H9 (cell line): Measurements from ENCODE around the gene FOXG1. TPM values are rescaled to one million over a fixed set of nuclear protein-coding genes. Genes with fewer than 3 reads are reported as not detected.
A peak's percentile ranks its signal among the peaks of the same experiment; 100 is the strongest.

Experiments used
- DNase-seq: peaks from one replicate; pipeline ENCODE4 v3.0.0-alpha.2; 2017
- H2AFZ ChIP-seq: one replicate; pipeline ENCODE4 v1.6.1; 2013; ENCODE audit warnings: mild to moderate bottlenecking, low read length, control low read depth, moderate library complexity
- H2AK5ac ChIP-seq: 2 replicates; pipeline ENCODE4 v1.6.1; 2013; ENCODE audit warnings: low read length, control low read depth, mixed read lengths; ENCODE audit not compliant: insufficient read length
- H2BK120ac ChIP-seq: one replicate; pipeline ENCODE4 v1.6.1; 2013; ENCODE audit warnings: low read depth, mild to moderate bottlenecking, low read length, control low read depth, inconsistent platforms; ENCODE audit not compliant: poor library complexity, severe bottlenecking
- H2BK12ac ChIP-seq: 2 replicates; pipeline ENCODE4 v1.6.1; 2013; ENCODE audit warnings: low read length, control low read depth, mixed read lengths, low read depth; ENCODE audit not compliant: insufficient read length
- H2BK15ac ChIP-seq: 2 replicates; pipeline ENCODE4 v1.6.1; 2013; ENCODE audit warnings: low read depth, low read length, control low read depth
- H2BK20ac ChIP-seq: one replicate; pipeline ENCODE4 v1.6.1; 2013; ENCODE audit warnings: low read depth, mild to moderate bottlenecking, low read length, control low read depth, inconsistent platforms; ENCODE audit not compliant: poor library complexity, severe bottlenecking
- H2BK5ac ChIP-seq: 2 replicates; pipeline ENCODE4 v1.6.1; 2013; ENCODE audit warnings: low read length, control low read depth, mixed read lengths; ENCODE audit not compliant: insufficient read length
- H3K14ac ChIP-seq: 2 replicates; pipeline ENCODE4 v1.6.1; 2013; ENCODE audit warnings: low read length, control low read depth; ENCODE audit not compliant: insufficient read depth
- H3K18ac ChIP-seq: 2 replicates; pipeline ENCODE4 v1.6.1; 2013; ENCODE audit warnings: low read depth, mild to moderate bottlenecking, mixed read lengths, low read length, control low read depth; ENCODE audit not compliant: insufficient read length
- H3K23ac ChIP-seq: 2 replicates; pipeline ENCODE4 v1.6.1; 2013; ENCODE audit warnings: low read length, control low read depth, mixed read lengths, low read depth; ENCODE audit not compliant: insufficient read length
- H3K23me2 ChIP-seq: 2 replicates; pipeline ENCODE4 v1.6.1; 2013; ENCODE audit warnings: low read depth, mild to moderate bottlenecking, mixed read lengths, low read length, control low read depth; ENCODE audit not compliant: insufficient read length, poor library complexity, severe bottlenecking
- H3K27ac ChIP-seq: 2 replicates; pipeline ENCODE4 v1.5.1; 2013; ENCODE audit warnings: low read length, control low read depth, mixed read lengths, low read depth; ENCODE audit not compliant: insufficient read length
- H3K27me3 ChIP-seq: 2 replicates; pipeline ENCODE4 v1.6.1; 2013; ENCODE audit warnings: low read length, control low read depth, inconsistent platforms; ENCODE audit not compliant: insufficient read depth
- H3K4ac ChIP-seq: 2 replicates; pipeline ENCODE4 v1.6.1; 2013; ENCODE audit warnings: low read depth, mild to moderate bottlenecking, control low read depth, inconsistent platforms, low read length, moderate library complexity
- H3K4me1 ChIP-seq: 2 replicates; pipeline ENCODE4 v1.6.1; 2013; ENCODE audit warnings: low read length, control low read depth, inconsistent platforms; ENCODE audit not compliant: insufficient read depth
- H3K4me2 ChIP-seq: 2 replicates; pipeline ENCODE4 v1.6.1; 2013; ENCODE audit warnings: low read length, control low read depth, mixed read lengths; ENCODE audit not compliant: insufficient read length, insufficient read depth
- H3K56ac ChIP-seq: 2 replicates; pipeline ENCODE4 v1.6.1; 2013; ENCODE audit warnings: low read depth, mild to moderate bottlenecking, mixed read lengths, low read length, control low read depth; ENCODE audit not compliant: insufficient read length
- H3K79me1 ChIP-seq: 2 replicates; pipeline ENCODE4 v1.6.1; 2013; ENCODE audit warnings: low read depth, mild to moderate bottlenecking, moderate library complexity, low read length, control low read depth, inconsistent platforms; ENCODE audit not compliant: insufficient read depth, poor library complexity, severe bottlenecking
- H3K79me2 ChIP-seq: 2 replicates; pipeline ENCODE4 v1.6.1; 2013; ENCODE audit warnings: low read length, control low read depth, inconsistent platforms; ENCODE audit not compliant: insufficient read depth
- H3K9ac ChIP-seq: 2 replicates; pipeline ENCODE4 v1.6.1; 2013; ENCODE audit warnings: low read length, control low read depth, mixed read lengths; ENCODE audit not compliant: insufficient read length; ENCODE audit errors: extremely low read depth
- H3K9me3 ChIP-seq: one replicate; pipeline ENCODE4 v1.6.1; 2013; ENCODE audit warnings: low read depth, low read length, inconsistent platforms; ENCODE audit not compliant: control insufficient read depth
- H3T11ph ChIP-seq: one replicate; pipeline ENCODE4 v1.6.1; 2013; ENCODE audit warnings: mild to moderate bottlenecking, low read length, control low read depth, inconsistent platforms
- H4K20me1 ChIP-seq: one replicate; pipeline ENCODE4 v1.6.1; 2013; ENCODE audit not compliant: control insufficient read depth, insufficient read length, insufficient read depth
- H4K5ac ChIP-seq: 2 replicates; pipeline ENCODE4 v1.6.1; 2013; ENCODE audit warnings: low read depth, mild to moderate bottlenecking, mixed read lengths, low read length, control low read depth; ENCODE audit not compliant: insufficient read length
- H4K8ac ChIP-seq: replicated peaks from 2 replicates; pipeline ENCODE4 v1.6.1; 2013; ENCODE audit warnings: low read length, control low read depth, mixed read lengths, low read depth; ENCODE audit not compliant: insufficient read length
- H4K91ac ChIP-seq: 2 replicates; pipeline ENCODE4 v1.6.1; 2013; ENCODE audit warnings: low read depth, mild to moderate bottlenecking, moderate library complexity, mixed read lengths, low read length, control low read depth; ENCODE audit not compliant: insufficient read length
- H3K27ac Mint-ChIP-seq, 3 experiments: 2 replicates in 2 of 3; 3 replicates in 1 of 3; pipeline ENCODE4 v1.8.0; 2020 to 2021; ENCODE audit warnings: mixed read lengths in 3 of 3, mild to moderate bottlenecking in 1 of 3, moderate library complexity in 1 of 3
- H3K27me3 Mint-ChIP-seq: 2 replicates; pipeline ENCODE4 v1.8.0; 2021; ENCODE audit warnings: low read depth, mild to moderate bottlenecking, moderate library complexity, mixed read lengths
- H3K36me3 Mint-ChIP-seq, 3 experiments: 2 replicates in 2 of 3; 3 replicates in 1 of 3; pipeline ENCODE4 v1.8.0; 2020 to 2021; ENCODE audit warnings: low read depth in 3 of 3, mixed read lengths in 3 of 3; ENCODE audit not compliant: insufficient read depth in 1 of 3
- H3K4me1 Mint-ChIP-seq, 2 experiments: 2 replicates each; pipeline ENCODE4 v1.8.0; 2020; ENCODE audit warnings: mixed read lengths in 2 of 2
- H3K4me3 Mint-ChIP-seq, 2 experiments: 2 replicates in 1 of 2; 3 replicates in 1 of 2; pipeline ENCODE4 v1.8.0; 2020 to 2021; ENCODE audit warnings: mild to moderate bottlenecking in 2 of 2, mixed read lengths in 2 of 2, moderate library complexity in 1 of 2
- H3K9me3 Mint-ChIP-seq, 2 experiments: 2 replicates in 1 of 2; 3 replicates in 1 of 2; pipeline ENCODE4 v1.8.0; 2020; ENCODE audit warnings: mild to moderate bottlenecking in 2 of 2, mixed read lengths in 2 of 2, moderate library complexity in 1 of 2
- WGBS: extraction: QIAGEN DNeasy Blood & Tissue Kit; methylation state at CpG from one replicate; pipeline ENCODE4 v1.1.7; 2013; ENCODE audit warnings: missing lambda C conversion rate, low lambda C conversion rate, mixed read lengths; ENCODE audit not compliant: insufficient read length; ENCODE audit errors: extremely low coverage; 5-methylcytosine and 5-hydroxymethylcytosine counted together
- total RNA-seq: library from RNA; stranded (reverse); gene quantifications from 2 replicates; pipeline ENCODE4 v1.2.1, GENCODE V29; 2021
- TF ChIP-seq, protein P1 (sequence below): fragments of 200-600 bp; sonication (generic); conservative IDR thresholded peaks from 3 replicates; pipeline ENCODE4 v1.8.0; 2021; ENCODE audit warnings: antibody characterized with exemption, mild to moderate bottlenecking

The FOXG1 gene
- total RNA-seq, 1 experiment from 2014 or later: 0.11 TPM

DNA sequence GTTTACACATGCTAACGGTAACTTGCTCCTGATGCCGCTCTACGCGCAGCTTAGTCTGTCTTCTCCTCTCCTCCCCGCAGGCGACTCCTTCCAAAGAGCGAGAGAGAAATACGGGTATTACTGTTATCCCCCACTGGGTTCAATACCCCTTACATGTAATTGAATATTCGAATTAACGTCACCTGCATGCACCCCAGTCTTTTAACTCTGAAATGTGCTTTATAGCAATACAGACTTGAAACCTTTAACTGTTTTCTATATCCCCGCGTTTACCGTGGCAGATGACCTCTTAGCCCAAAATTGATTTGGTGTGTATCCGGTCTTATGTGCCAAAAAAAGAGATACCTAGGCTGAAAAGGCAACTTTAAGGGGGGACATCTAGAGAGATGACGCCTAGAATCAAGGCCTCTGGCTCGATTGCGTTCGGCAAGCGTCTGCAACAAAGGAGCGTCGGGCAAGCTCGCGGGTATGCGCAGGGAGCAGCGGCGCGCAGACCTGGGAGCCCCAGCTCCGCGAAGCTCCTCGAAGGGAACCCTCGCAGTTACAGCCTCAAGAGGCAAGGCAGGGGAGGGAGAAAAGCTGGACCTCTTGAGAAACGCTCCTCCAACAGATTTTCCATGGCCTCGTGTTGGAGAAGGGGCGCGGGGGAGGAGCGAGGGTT lies 6.8 kb upstream of the FOXG1 start:
- Histone ChIP-seq H3K23me2 (peaks cover 4% of the 10 kb centered on the region), H3K14ac (no peak overlapping the region), H3K79me2 (no peaks in the 10 kb centered on the region), H2AK5ac (no peak overlapping the region), H2BK15ac (no peak overlapping the region), H3K27me3 (peaks cover 91% of the 10 kb centered on the region), H2BK20ac (no peak overlapping the region), H4K5ac (no peak overlapping the region), H3K4me2 (peak overlapping the region; percentile 11), H3K18ac (no peak overlapping the region), H2BK120ac (no peak overlapping the region), H3K9ac (no peak overlapping the region), H3K4me1 (peaks cover 5% of the 10 kb centered on the region; the same call in 1 of the 2 replicates), H3K9me3 (no peaks in the 10 kb centered on the region), H3K56ac (no peak overlapping the region), H3T11ph (no peak overlapping the region), H3K4ac (no peak overlapping the region), H2BK5ac (no peak overlapping the region), H4K8ac (no peak overlapping the region), H2AFZ (no peak overlapping the region), H2BK12ac (no peak overlapping the region), H4K91ac (no peak overlapping the region), H3K79me1 (no peaks in the 10 kb centered on the region), H4K20me1 (no peaks in the 10 kb centered on the region), H3K27ac (no peak overlapping the region), H3K23ac (no peak overlapping the region)
- H3K27ac Mint-ChIP-seq: no peak overlapping the region
- no CpG with 5 or more reads among the region's 36 CpGs for WGBS
- DNase-seq: peak; percentile 50
- TF ChIP-seq, protein P1, sequence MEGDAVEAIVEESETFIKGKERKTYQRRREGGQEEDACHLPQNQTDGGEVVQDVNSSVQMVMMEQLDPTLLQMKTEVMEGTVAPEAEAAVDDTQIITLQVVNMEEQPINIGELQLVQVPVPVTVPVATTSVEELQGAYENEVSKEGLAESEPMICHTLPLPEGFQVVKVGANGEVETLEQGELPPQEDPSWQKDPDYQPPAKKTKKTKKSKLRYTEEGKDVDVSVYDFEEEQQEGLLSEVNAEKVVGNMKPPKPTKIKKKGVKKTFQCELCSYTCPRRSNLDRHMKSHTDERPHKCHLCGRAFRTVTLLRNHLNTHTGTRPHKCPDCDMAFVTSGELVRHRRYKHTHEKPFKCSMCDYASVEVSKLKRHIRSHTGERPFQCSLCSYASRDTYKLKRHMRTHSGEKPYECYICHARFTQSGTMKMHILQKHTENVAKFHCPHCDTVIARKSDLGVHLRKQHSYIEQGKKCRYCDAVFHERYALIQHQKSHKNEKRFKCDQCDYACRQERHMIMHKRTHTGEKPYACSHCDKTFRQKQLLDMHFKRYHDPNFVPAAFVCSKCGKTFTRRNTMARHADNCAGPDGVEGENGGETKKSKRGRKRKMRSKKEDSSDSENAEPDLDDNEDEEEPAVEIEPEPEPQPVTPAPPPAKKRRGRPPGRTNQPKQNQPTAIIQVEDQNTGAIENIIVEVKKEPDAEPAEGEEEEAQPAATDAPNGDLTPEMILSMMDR: no peak
- peaks cover 5% of the 10 kb centered on the region in 2 experiments; a peak in 4 of 5 replicates for H3K9me3 Mint-ChIP-seq
- H3K36me3 Mint-ChIP-seq: no peaks in the 10 kb centered on the region
- H3K27me3 Mint-ChIP-seq: peaks cover 100% of the 10 kb centered on the region
- peaks cover 18 to 63% of the 10 kb centered on the region in 2 experiments for H3K4me1 Mint-ChIP-seq
- H3K4me3 Mint-ChIP-seq: peak overlapping the region; percentile 9 to 75
